Measurements from ENCODE around the gene FRMD4B.

- TF ChIP-seq RCOR1 (conservative IDR thresholded peaks at IDR 0.05; ENCODE audit: low read depth, low read length) (no peak), TCF7 (IDR thresholded peaks at IDR 0.05; ENCODE audit: borderline replicate concordance) (no peak), RELA (IDR thresholded peaks at IDR 0.05; ENCODE audit: borderline replicate concordance, partially characterized antibody) (no peak), CTCF (IDR thresholded peaks at IDR 0.05 in 2 of 3, conservative IDR thresholded peaks at IDR 0.05 in 1 of 3; ENCODE audit: control insufficient read depth in 2 of 3, extremely low read depth in 1 of 3, insufficient read depth in 1 of 3, low read depth in 3 of 3, low read length in 3 of 3) (no peak), RFX5 (IDR thresholded peaks at IDR 0.05; ENCODE audit: low read depth, low read length) (no peak)
These were observed 243.0 kb downstream of the FRMD4B start for GRCh38 chr3:69142797-69143454.
